ENCODE data around the gene BUD13.
"Not testable (repeated sequence)": the region's sequence is repeated elsewhere in the genome, so short reads cannot be mapped to it uniquely, and the experiment has no call there.

Gene BUD13

GRCh38 chr11:116792144-116792868 lies 19.5 kb upstream of the BUD13 start:
- no peak for DNase-seq

- no peak for DNase-seq
Observed at GRCh38 chr11:116791813-116792143, 19.0 kb upstream of the BUD13 start, which contains the start of gene APOA5. Gene APOA5 (minus strand): TSS chr11:116791879. CDS start chr11:116791860, 19 bp downstream.

DNA sequence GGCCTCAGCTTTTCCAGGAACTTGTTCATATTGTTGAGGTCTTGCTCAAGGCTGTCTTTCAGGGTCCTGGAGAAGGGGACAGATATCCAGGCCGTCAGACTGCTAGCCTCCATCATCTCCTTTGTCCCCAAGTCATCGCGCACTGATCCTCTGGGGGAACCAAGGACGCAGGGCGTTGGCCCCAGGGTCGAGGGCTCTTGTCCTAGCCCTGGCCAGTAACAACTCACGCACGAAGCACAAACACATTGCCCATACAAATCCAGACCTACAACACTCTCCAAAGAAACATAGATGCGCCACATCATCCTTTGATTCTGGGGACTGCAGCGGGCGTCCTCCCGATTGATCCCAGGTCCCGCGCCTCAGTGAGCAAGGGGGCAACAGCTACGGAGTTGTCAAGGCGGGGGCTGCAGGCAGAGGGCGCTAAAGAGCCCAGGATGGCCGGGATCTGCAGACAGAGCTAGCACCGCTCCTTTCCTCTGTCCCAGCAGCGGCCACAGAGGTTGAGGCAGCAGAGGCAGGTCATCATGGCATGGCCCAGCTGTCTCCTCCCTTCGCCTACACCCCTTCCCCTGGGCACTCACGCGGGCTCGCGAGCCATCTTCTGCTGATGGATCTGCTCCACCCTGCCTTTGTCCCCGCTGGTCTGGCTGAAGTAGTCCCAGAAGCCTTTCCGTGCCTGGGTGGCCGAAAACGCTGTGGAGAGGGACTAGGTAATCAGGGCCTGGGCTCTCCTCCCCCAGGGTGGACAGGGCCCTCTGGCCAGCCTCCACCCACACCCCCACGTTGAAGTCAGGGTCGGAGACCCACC lies 18.4 kb upstream of the BUD13 start:
- peak; percentile 15 for DNase-seq

DNA sequence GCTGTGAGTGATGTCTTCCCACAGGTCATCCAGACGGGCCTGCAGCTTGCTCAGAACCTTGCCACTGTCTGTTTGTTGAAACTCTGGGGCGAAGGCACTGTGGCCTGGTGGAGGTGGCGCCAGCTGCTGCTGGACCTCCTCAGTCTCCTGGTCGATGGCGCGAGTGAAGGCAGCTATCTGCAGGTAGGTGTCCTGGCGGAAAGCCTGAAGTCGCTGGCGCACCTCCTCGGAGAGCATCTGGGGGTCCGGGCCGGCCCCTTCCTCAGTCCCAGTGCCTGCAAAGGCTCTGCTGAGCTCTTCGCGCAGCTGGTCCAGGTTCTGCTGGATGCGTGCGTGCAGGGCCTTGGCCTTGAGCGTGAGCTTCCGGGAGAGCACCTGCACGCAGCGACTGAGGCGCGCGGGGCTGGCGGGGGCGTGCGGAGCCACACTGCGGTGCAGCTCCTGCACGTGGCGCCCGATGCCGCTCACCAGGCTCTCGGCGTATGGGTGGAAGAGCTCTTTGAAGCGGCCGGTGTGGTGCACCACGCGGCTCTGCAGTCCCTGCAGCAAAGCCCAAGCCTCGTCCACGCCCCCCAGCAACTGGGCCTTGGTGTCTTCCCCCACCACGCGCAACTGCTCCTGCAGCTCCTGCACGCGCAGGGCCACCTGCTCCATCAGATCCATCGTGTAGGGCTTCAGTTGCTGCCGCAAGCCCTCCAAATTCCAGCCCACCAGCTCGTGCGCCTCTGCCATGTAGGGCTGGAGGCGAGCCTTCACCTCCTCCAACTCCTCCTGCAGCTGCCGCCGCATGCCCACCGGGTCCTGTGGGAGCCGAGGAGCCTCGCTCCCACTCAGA lies 17.6 kb upstream of the BUD13 start:
- no peak for DNase-seq

DNA sequence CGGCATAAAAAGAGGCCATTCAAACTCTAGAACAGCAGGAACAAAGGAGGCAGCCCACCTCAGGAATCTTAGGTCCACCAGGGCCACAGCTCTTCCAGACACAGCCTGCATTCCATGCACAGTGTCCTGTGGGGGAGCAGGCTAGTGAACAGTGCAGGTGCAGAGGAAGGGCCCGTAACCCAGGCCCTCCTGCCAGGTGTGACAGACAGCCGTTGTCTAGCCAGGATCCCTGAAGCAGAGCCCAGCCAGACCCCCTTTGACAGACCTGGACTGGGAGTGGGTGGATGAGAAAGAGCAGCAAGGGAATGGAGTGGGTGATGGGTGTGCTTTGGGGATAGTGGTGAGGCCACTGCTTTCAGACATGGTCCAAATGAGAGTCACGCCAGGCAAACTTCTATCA lies 16.2 kb upstream of the BUD13 start:
- no peak for DNase-seq

GRCh38 chr11:116788534-116788933 lies 15.7 kb upstream of the BUD13 start:
- no peak for DNase-seq

DNA sequence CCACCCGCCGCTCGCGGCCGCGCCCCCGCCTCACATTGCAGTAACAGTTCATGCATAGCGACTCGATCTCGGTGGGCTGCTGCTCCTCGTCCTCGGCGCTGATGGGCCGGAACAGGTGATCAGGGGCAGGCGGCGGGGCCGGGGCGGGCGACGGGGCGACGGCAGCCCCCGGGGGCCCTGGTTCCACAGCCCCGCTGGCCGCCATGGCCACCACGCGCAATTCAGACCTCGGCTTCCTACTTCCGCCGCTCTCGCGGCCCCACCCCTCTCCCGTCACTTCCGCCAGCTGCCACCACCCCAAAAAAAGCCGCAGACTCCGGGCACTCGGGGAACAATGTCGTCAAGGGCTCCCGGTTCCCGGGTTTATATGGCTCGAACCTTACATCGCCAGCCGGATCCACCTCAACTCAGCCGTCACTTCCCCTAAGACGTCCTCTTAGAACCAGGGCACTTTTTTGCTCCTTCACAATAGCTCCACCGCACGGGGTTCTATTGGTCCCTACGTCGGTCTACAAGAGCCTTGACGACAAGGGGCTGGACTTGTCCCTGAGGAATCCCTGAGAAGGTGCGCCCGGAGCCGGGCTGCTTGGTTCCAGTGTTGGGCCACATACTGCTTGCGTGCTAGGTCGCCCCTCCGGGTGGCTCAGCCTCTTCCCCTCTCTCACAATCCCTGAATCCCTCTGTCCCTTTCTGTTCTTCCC lies 15.1 kb upstream of the BUD13 start, which contains the start of gene ZPR1:
Gene ZPR1 (minus strand): TSS at position 238 of the 701 bp plus-strand sequence. CDS start 33 bp downstream, at position 205.
- DNase-seq, result no peak

GRCh38 chr11:116787436-116787785 lies 14.6 kb upstream of the BUD13 start:
- DNase-seq, result no peak

GRCh38 chr11:116786966-116787365 lies 14.2 kb upstream of the BUD13 start:
- no peak for DNase-seq

DNA sequence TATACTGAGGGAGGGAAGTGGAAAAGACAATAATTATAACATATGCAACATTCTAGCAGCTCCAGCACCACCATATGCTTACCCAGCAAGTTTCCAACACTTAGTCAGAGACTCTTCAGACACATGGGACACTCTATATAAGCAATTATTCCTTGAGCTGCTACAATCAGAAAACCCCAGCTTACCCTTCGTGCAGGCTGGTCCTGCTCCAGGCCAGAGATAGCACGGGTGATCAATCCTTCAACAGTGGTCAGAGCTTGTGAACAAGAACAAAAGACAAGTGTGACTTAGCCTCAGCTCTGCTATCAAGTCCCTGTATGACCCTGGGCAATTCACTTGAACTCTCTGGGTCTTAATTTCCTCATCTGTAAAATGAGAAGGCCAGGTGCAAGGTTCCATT lies 13.5 kb upstream of the BUD13 start:
- no peak for DNase-seq

- DNase-seq, result no peak
Observed at GRCh38 chr11:116782728-116783127, 9.9 kb upstream of the BUD13 start.

DNA sequence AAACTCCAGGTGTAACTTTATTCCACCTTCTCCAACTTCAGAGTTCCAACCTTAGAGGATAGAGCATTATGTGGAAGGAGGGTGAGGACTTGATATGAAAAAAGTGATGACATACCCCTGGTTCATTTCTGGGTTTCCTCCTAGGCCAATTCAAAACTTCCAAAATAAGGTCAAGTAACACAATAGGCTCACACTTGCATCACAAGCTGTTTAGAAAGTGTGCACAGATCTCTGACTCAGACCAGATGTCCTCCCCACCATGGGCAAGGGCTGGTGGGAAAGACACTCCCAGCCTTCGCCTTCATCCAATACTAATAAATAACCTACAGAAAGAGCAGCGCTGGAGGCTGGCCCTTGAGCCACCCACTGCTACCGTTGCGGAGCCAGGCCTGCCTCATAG lies 5.8 kb upstream of the BUD13 start:
- DNase-seq, result no peak

GRCh38 chr11:116777056-116777455 lies 4.3 kb upstream of the BUD13 start:
- no peak for DNase-seq

- no peak for DNase-seq
Observed at GRCh38 chr11:116776522-116776984, 3.8 kb upstream of the BUD13 start.

GRCh38 chr11:116775975-116776374 lies 3.2 kb upstream of the BUD13 start:
- DNase-seq, result no peak

GRCh38 chr11:116774661-116775060 lies 1.9 kb upstream of the BUD13 start:
- no peak for DNase-seq

GRCh38 chr11:116773203-116774097 lies 663 bp upstream of the BUD13 start:
- DNase-seq, result no peak

GRCh38 chr11:116771935-116772334 lies 852 bp downstream of the BUD13 start:
- no peak for DNase-seq

DNA sequence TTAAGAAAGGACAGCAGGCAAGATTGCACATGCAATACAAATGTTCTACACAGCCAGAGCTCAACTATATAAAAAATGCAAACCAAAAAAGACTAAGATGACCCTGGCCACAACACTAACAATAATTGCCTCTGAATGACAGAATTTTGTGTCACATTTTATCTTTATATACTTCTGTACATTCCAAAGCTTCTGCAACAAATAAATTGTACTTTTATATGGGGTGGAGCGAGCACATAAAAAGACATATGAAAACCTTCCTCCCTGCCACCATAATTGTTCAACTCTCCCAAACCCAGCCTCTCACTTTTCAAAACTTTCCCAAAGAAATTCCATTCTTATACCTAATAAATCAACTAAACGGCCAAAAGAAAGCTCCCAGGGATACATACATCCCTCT lies 10.7 kb downstream of the BUD13 start:
- no peak for DNase-seq

- not testable (repeated sequence) for DNase-seq
Observed at GRCh38 chr11:116756044-116756443, 16.7 kb downstream of the BUD13 start.

DNA sequence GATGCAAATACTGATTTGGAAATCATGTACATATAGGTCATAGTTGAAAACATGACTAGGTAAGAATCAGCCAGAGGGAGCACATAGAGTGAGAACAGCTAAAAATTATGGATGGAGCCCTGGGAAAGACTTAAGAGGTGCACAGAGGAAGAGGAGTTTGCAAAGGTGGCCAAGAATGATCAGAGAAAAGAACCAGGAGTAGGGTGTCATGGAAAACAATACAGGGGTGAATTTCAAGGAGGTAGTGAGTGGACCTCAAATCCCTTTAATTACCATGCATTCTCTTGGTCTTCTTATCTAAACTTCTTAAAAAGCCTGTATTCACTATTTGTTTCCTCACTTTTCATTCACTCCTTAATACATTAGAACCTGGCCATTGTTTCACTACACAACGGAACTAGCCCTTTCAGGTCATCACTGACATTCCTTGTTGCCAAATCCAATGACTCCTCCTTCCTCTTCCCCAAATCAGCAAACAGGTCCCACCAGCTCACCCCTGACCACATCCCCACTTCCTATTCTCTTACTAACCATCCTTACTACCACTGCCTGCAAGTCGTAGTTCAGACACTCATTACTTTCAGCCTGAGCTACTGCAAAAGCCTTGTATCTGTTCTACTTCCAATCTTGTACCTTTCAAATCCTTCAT lies 22.6 kb downstream of the BUD13 start:
- DNase-seq, result no peak
